H1 (cell line): ENCODE measurements around the gene IQCK. TPM values are rescaled to one million over a fixed set of nuclear protein-coding genes. Genes with fewer than 3 reads are reported as not detected.

Source experiments
- CTCF ChIA-PET: fragments of 300-600 bp; sonication (Branson Sonifier 250); formaldehyde crosslinking; loops from one replicate; lab custom pipeline; 2021; ENCODE audit not compliant: partially characterized antibody; lab: Charles Lee
- POLR2A ChIA-PET: fragments of 300-600 bp; sonication (Branson Sonifier 250); formaldehyde crosslinking; loops from one replicate; lab custom pipeline; 2021; ENCODE audit warnings: inconsistent platforms; ENCODE audit not compliant: partially characterized antibody; lab: Charles Lee
- DNase-seq, 2 experiments: peaks; one replicate each; pipeline versions ENCODE4 v3.0.0 to v3.0.0-alpha.2; 2010 to 2022; ENCODE audit warnings: low spot score in 2 of 2, low read depth in 1 of 2, mixed read lengths in 1 of 2
- FAIRE-seq: peaks from 2 replicates; lab custom pipeline; 2011; peaks lifted over from hg19 to GRCh38; lab: Jason Lieb, UNC
- H2AFZ ChIP-seq: 2 replicates; pipeline ENCODE4 v1.8.1; 2012; ENCODE audit warnings: low read length, inconsistent platforms
- H2AK5ac ChIP-seq: 2 replicates; pipeline ENCODE4 v1.6.1; 2013; ENCODE audit warnings: low read depth, low read length
- H2BK120ac ChIP-seq: replicated peaks from 2 replicates; pipeline ENCODE3; 2013; ENCODE audit warnings: low read depth, low read length, inconsistent platforms
- H2BK12ac ChIP-seq: 2 replicates; pipeline ENCODE4 v1.6.1; 2013; ENCODE audit warnings: low read depth, low read length
- H2BK15ac ChIP-seq: 2 replicates; pipeline ENCODE4 v1.6.1; 2013; ENCODE audit warnings: low read length
- H2BK20ac ChIP-seq: 2 replicates; pipeline ENCODE4 v1.6.1; 2013; ENCODE audit warnings: low read length
- H2BK5ac ChIP-seq: 2 replicates; pipeline ENCODE4 v1.6.1; 2013; ENCODE audit warnings: low read depth, low read length
- H3K14ac ChIP-seq: 2 replicates; pipeline ENCODE4 v1.6.1; 2013; ENCODE audit warnings: inconsistent platforms; ENCODE audit not compliant: insufficient read length
- H3K18ac ChIP-seq: 2 replicates; pipeline ENCODE4 v1.6.1; 2013; ENCODE audit warnings: low read length; ENCODE audit errors: extremely low read depth
- H3K23ac ChIP-seq: 2 replicates; pipeline ENCODE4 v1.6.1; 2013; ENCODE audit warnings: inconsistent platforms; ENCODE audit not compliant: insufficient read length
- H3K23me2 ChIP-seq: 2 replicates; pipeline ENCODE4 v1.6.1; 2013; ENCODE audit warnings: low read depth, low read length
- H3K27ac ChIP-seq: 2 replicates; pipeline ENCODE4 v1.6.1; 2011; ENCODE audit warnings: low read depth, low read length, inconsistent platforms
- H3K27me3 ChIP-seq, 4 experiments: replicated peaks in 1 of 4; 1 replicate in 1 of 4; 2 replicates in 3 of 4; pipeline versions ENCODE4 v1.6.1 to v1.8.1; 2011 to 2013; ENCODE audit warnings: low read length in 3 of 4, mild to moderate bottlenecking in 3 of 4, inconsistent platforms in 2 of 4, mixed read lengths in 2 of 4, moderate library complexity in 1 of 4; ENCODE audit not compliant: control insufficient read depth in 3 of 4, insufficient read depth in 3 of 4; ENCODE audit errors: extremely low read depth in 1 of 4
- H3K36me3 ChIP-seq, 4 experiments: 2 replicates each; pipeline versions ENCODE4 v1.6.1 to v1.8.1; 2011 to 2013; ENCODE audit warnings: mild to moderate bottlenecking in 4 of 4, low read length in 3 of 4, moderate library complexity in 2 of 4, control low read depth in 1 of 4, inconsistent platforms in 1 of 4; ENCODE audit not compliant: insufficient read depth in 4 of 4, control insufficient read depth in 2 of 4
- H3K4ac ChIP-seq: replicated peaks from 2 replicates; pipeline ENCODE3; 2013; ENCODE audit warnings: low read length, low read depth, mixed read lengths, inconsistent platforms; ENCODE audit not compliant: insufficient read length
- H3K4me1 ChIP-seq, 4 experiments: replicated peaks in 1 of 4; 1 replicate in 1 of 4; 2 replicates in 3 of 4; pipeline versions ENCODE4 v1.6.1 to v1.8.1; 2011 to 2013; ENCODE audit warnings: low read length in 3 of 4, inconsistent platforms in 2 of 4, mixed read lengths in 1 of 4; ENCODE audit not compliant: insufficient read depth in 4 of 4, control insufficient read depth in 3 of 4
- H3K4me2 ChIP-seq, 2 experiments: 2 replicates each; pipeline versions ENCODE4 v1.6.1 to v1.8.1; 2011 to 2013; ENCODE audit warnings: low read depth in 2 of 2, low read length in 2 of 2, control low read depth in 1 of 2, inconsistent platforms in 1 of 2, mild to moderate bottlenecking in 1 of 2; ENCODE audit not compliant: insufficient read depth in 1 of 2
- H3K4me3 ChIP-seq, 4 experiments: fragments of 200-600, 300-600 bp in 1 of 4; sonication (generic), shearing (Covaris generic), sonication (Bioruptor Twin) in 1 of 4; 2 replicates each; pipeline versions ENCODE4 v1.5.1 to v1.8.1; 2011 to 2016; ENCODE audit warnings: low read length in 4 of 4, low read depth in 3 of 4, control low read depth in 2 of 4, inconsistent platforms in 2 of 4, mild to moderate bottlenecking in 2 of 4, mixed read lengths in 1 of 4, moderate library complexity in 1 of 4; ENCODE audit not compliant: insufficient read depth in 2 of 4; ENCODE audit errors: extremely low read depth in 1 of 4
- H3K56ac ChIP-seq: replicated peaks from 2 replicates; pipeline ENCODE3; 2013; ENCODE audit warnings: low read depth, mild to moderate bottlenecking, mixed read lengths, low read length, inconsistent platforms; ENCODE audit not compliant: insufficient read length
- H3K79me1 ChIP-seq: 2 replicates; pipeline ENCODE4 v1.6.1; 2013; ENCODE audit warnings: low read depth, low read length, control low read depth
- H3K79me2 ChIP-seq, 2 experiments: 2 replicates each; pipeline versions ENCODE4 v1.6.1 to v1.8.1; 2012 to 2013; ENCODE audit warnings: low read length in 2 of 2, mild to moderate bottlenecking in 2 of 2, inconsistent platforms in 1 of 2; ENCODE audit not compliant: insufficient read depth in 2 of 2, control insufficient read depth in 1 of 2
- H3K9ac ChIP-seq, 4 experiments: replicated peaks in 1 of 4; 1 replicate in 1 of 4; 2 replicates in 3 of 4; pipeline versions ENCODE4 v1.6.1 to v1.8.1; 2011 to 2013; ENCODE audit warnings: low read depth in 3 of 4, low read length in 3 of 4, control low read depth in 2 of 4, mild to moderate bottlenecking in 2 of 4, moderate library complexity in 2 of 4, inconsistent platforms in 1 of 4; ENCODE audit errors: extremely low read depth in 1 of 4
- H3K9me3 ChIP-seq, 2 experiments: 2 replicates each; pipeline versions ENCODE4 v1.6.1 to v1.8.1; 2012 to 2013; ENCODE audit warnings: mild to moderate bottlenecking in 2 of 2, moderate library complexity in 2 of 2, control low read depth in 1 of 2, inconsistent platforms in 1 of 2, low read depth in 1 of 2, low read length in 1 of 2, mixed read lengths in 1 of 2; ENCODE audit not compliant: insufficient read depth in 2 of 2
- H4K20me1 ChIP-seq, 2 experiments: replicated peaks in 1 of 2; 2 replicates each; pipeline versions ENCODE3 to v1.8.1; 2011 to 2013; ENCODE audit warnings: inconsistent platforms in 2 of 2, low read length in 2 of 2, mild to moderate bottlenecking in 1 of 2; ENCODE audit not compliant: insufficient read depth in 2 of 2, control insufficient read depth in 1 of 2
- H4K5ac ChIP-seq: 2 replicates; pipeline ENCODE4 v1.6.1; 2013; ENCODE audit warnings: low read length, low read depth, mixed read lengths, inconsistent platforms; ENCODE audit not compliant: insufficient read length
- H4K8ac ChIP-seq: 2 replicates; pipeline ENCODE4 v1.8.0; 2013; ENCODE audit warnings: mild to moderate bottlenecking, moderate library complexity, low read length, inconsistent platforms; ENCODE audit not compliant: insufficient read depth; ENCODE audit errors: extremely low read depth
- H4K91ac ChIP-seq: replicated peaks from 2 replicates; pipeline ENCODE3; 2013; ENCODE audit warnings: low read length, mixed read lengths, inconsistent platforms; ENCODE audit not compliant: insufficient read length
- KDM5A ChIP-seq: fragments of 200-600 bp; IDR thresholded peaks from 2 replicates; pipeline ENCODE4 v1.7.1; 2012; ENCODE audit warnings: mild to moderate bottlenecking, low read length, inconsistent platforms, mixed read lengths
- POU5F1 ChIP-seq: IDR thresholded peaks from 2 replicates; pipeline ENCODE4 v1.6.1; 2011; ENCODE audit warnings: low read depth, mild to moderate bottlenecking, low read length, moderate library complexity
- WGBS, 2 experiments: shearing (Covaris generic) in 1 of 2; methylation state at CpG; one replicate each; pipeline versions ENCODE4 v1.1.6 to v1.1.7; 2013 to 2015; ENCODE audit warnings: low lambda C conversion rate in 2 of 2, mixed read lengths in 2 of 2, inconsistent platforms in 1 of 2, low coverage in 1 of 2, missing lambda C conversion rate in 1 of 2; ENCODE audit not compliant: insufficient replicate concordance in 2 of 2, insufficient coverage in 1 of 2, insufficient read length in 1 of 2; ENCODE audit errors: extremely low coverage in 1 of 2, missing lambda C conversion rate in 1 of 2; 5-methylcytosine and 5-hydroxymethylcytosine counted together
- polyA plus RNA-seq, 7 experiments: library from polyadenylated mRNA; depleted of rRNA in 3 of 7; stranded (reverse) in 5 of 7; unstranded in 2 of 7; fragments of >200 nt in 5 of 7; fragments of 200-250 nt in 2 of 7; gene quantifications; 1 replicate in 5 of 7; 2 replicates in 1 of 7; 4 replicates in 1 of 7; pipeline versions ENCODE4 v1.2.1 to v1.2.3, GENCODE V29; 2011 to 2013; ENCODE audit warnings: missing spikeins in 2 of 7, mixed read lengths in 2 of 7
- total RNA-seq: library from RNA; stranded (reverse); fragmentation: NEBNext Ultra II Directional; extraction: Animal tissue kit (Norgen Biotek cat#: 25700); gene quantifications from 2 replicates; pipeline ENCODE4 v1.2.1, GENCODE V29; 2021

IQCK gene
- total and polyA plus RNA-seq, 2 of the 8 experiments (the other 6 are each of a cell fraction or from before 2014, with no cell fraction given) = 6.2 to 9.3 TPM

DNA sequence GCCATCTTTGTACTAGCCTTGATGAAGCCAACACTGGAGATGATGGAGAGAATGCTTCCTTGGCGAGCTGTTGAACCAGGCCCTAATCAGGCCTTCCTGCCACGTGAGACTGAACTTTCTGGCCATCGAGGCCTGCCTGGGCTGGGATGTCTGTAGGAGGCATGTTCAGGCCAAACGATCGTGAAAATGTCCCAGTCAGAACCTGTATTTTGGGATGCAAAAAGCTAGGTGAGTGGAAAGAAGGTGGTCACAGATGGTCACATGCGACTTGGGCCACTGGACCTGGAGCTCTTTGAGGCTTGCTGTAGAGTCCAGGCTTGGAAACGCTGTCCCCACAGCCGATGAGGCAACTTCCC lies 12.9 kb upstream of the IQCK start:
- FAIRE-seq (no peak), DNase-seq (no peak)
- peaks cover 3 to 66% of the 10 kb centered on the region in 2 experiments; a peak in 3 of 4 replicates for H3K79me2 ChIP-seq
- ChIA-PET CTCF (interaction anchor here (0.9 to 1.6 kb wide), 3 partner anchors 9 to 174 kb away, joined by 3 read pairs; no protein-coding TSS in a partner anchor), POLR2A (interaction anchor here (1.7 to 4.2 kb wide), 3 partner anchors 10 to 177 kb away, joined by 5 to 23 read pairs (median 18); partner anchors contain the start of genes IQCK and KNOP1)
- H3K4me3 ChIP-seq = no peak overlapping the region
- H3K23ac ChIP-seq = no peak overlapping the region
- no peak overlapping the region for H2AFZ ChIP-seq
- no peak overlapping the region for H3K27ac ChIP-seq
- H3K36me3 ChIP-seq = peaks cover 36 to 91% (median 55%) of the 10 kb centered on the region in 4 experiments
- H3K27me3 ChIP-seq = no peaks in the 10 kb centered on the region
- no peak overlapping the region for H3K4me2 ChIP-seq
- H2BK5ac ChIP-seq = no peak overlapping the region
- no peak overlapping the region for H3K18ac ChIP-seq
- peaks cover 5 to 25% (median 19%) of the 10 kb centered on the region in 4 experiments for H3K4me1 ChIP-seq
- no peak overlapping the region for H2BK15ac ChIP-seq
- no peak overlapping the region for H3K56ac ChIP-seq
- no peak overlapping the region for H2AK5ac ChIP-seq
- H3K4ac ChIP-seq = no peak overlapping the region
- H4K20me1 ChIP-seq = peaks cover 23 to 34% of the 10 kb centered on the region in 2 experiments
- no peak overlapping the region for H3K9ac ChIP-seq
- no peak overlapping the region for H2BK20ac ChIP-seq
- H2BK12ac ChIP-seq = no peak overlapping the region
- WGBS, 2 experiments = 90% methylated on average over 8 of the region's 8 CpGs; no CpG with 5 or more reads in 1 of the 2 experiments
- H3K9me3 ChIP-seq = no peaks in the 10 kb centered on the region
- no peaks in the 10 kb centered on the region for H3K23me2 ChIP-seq
- H3K79me1 ChIP-seq = peaks cover 26% of the 10 kb centered on the region
- no peak overlapping the region for H2BK120ac ChIP-seq
- H3K14ac ChIP-seq = no peak overlapping the region
- H4K8ac ChIP-seq = no peak overlapping the region
- no peak overlapping the region for H4K5ac ChIP-seq
- H4K91ac ChIP-seq = no peak overlapping the region
- TF ChIP-seq POU5F1 (no peak), KDM5A (no peak)
